Activated naive CD4-positive, alpha-beta T cell treated with anti-CD3 and anti-CD28 coated beads for 36 hours (primary cell): ENCODE results near the gene PWP2. TPM values are rescaled to one million over a fixed set of nuclear protein-coding genes. Genes with fewer than 3 reads are reported as not detected.
"Not testable (repeated sequence)": the region's sequence is repeated elsewhere in the genome, so short reads cannot be mapped to it uniquely, and the experiment has no call there.

ENCODE experiments used
- CTCF ChIA-PET: fragments of 350-600 bp; sonication (Branson Sonifier 250); formaldehyde crosslinking; loops from one replicate; lab custom pipeline; 2021; ENCODE audit warnings: antibody characterized with exemption; lab: Charles Lee
- DNase-seq: peaks from one replicate; pipeline ENCODE4 v3.0.0-alpha.2; 2020
- H3K27ac Mint-ChIP-seq: one replicate; pipeline ENCODE4 v1.8.0; 2021; ENCODE audit warnings: mild to moderate bottlenecking, mixed read lengths
- H3K27me3 Mint-ChIP-seq: one replicate; pipeline ENCODE4 v1.8.0; 2021; ENCODE audit warnings: low read depth, mixed read lengths
- H3K36me3 Mint-ChIP-seq: one replicate; pipeline ENCODE4 v1.8.0; 2021; ENCODE audit warnings: low read depth, mixed read lengths
- H3K4me1 Mint-ChIP-seq: one replicate; pipeline ENCODE4 v1.8.0; 2021; ENCODE audit warnings: low read depth, mixed read lengths
- H3K4me3 Mint-ChIP-seq: one replicate; pipeline ENCODE4 v1.8.0; 2021; ENCODE audit warnings: mild to moderate bottlenecking, moderate library complexity, mixed read lengths
- H3K9me3 Mint-ChIP-seq: one replicate; pipeline ENCODE4 v1.8.0; 2021; ENCODE audit warnings: mixed read lengths
- intact Hi-C: fragments of 100-400 bp; cut with micrococcal nuclease; formaldehyde crosslinking; loops from one replicate; pipeline ENCODE4 v1.15.1; 2023
- total RNA-seq, 2 experiments: library from RNA; stranded (reverse); gene quantifications; one replicate each; pipeline ENCODE4 v1.2.3, GENCODE V29; 2021

The PWP2 gene
- total RNA-seq, 2 experiments from 2014 or later = 29.6 to 30.9 TPM

DNA sequence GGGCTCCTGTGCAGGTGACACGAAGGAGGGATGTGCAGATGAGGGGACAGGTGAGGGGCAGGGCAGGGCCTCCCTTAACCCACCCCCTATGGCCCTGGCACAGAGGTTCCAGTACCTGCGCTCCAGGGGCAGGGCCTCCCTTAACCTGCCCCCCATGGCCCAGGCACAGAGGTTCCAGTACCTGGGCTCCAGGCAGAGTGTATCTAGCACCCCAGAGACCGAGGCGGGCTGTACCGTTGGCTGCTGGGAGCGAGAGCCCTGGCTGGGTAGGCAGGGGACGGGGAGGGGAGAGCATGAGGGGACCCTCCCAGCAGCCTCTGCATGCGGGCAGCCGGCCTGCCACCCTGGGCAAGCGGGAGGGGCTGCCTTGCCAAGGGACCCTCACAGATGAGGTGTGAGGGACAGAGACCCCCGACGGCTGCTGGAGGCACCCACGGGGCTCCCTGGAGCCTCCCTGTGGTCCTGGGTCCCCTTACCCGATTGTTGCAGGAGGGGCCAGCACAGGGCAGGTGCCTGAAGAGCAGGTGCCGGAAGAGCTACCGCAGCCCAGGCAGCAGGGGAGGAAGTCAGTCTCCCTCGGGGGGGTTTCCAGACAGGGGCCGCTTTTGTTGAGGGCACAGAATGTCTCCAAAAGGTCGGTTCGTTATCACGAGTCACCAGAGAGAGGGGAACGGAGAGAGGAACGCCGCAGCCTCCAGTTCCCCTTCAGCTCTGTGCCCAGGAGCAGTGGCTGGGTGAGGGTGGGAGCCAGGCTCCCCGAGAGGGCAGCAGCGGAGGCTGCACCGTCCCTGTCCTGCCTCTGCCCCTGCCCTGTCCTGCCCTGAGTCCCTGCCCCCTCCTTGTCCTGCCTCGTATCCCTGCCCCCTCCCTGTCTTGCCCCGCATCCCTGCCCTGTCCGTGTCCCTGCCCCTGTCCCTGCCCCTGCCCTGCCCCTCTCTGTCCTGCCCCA, 52.4 kb downstream of the PWP2 start:
- intact Hi-C loops, DNase-seq, H3K27me3 Mint-ChIP-seq, CTCF ChIA-PET, H3K36me3 Mint-ChIP-seq, H3K27ac Mint-ChIP-seq, H3K4me1 Mint-ChIP-seq, H3K9me3 Mint-ChIP-seq: not testable (repeated sequence)
- peak overlapping the region; percentile 55 for H3K4me3 Mint-ChIP-seq

DNA sequence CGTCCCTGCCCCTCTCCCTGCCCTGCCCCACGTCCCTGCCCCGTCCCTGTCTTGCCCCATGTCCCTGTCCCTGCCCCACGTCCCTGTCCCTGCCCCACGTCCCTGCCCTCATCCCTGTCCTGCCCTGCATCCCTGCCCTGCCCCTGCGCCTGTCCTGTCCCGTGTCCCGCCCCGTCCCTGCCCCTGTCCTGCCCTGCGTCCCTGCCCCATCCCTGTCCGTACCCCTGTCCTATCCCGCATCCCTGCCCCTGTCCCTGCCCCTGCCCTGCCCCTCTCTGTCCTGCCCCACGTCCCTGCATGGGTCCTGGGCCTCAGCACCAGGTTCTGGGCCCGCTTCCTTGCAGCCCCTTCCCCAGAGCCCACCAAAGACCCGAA, 53.1 kb downstream of the PWP2 start:
- DNase-seq, H3K9me3 Mint-ChIP-seq, H3K36me3 Mint-ChIP-seq, H3K4me3 Mint-ChIP-seq, H3K27ac Mint-ChIP-seq, CTCF ChIA-PET, intact Hi-C loops, H3K4me1 Mint-ChIP-seq, H3K27me3 Mint-ChIP-seq: not testable (repeated sequence)

DNA sequence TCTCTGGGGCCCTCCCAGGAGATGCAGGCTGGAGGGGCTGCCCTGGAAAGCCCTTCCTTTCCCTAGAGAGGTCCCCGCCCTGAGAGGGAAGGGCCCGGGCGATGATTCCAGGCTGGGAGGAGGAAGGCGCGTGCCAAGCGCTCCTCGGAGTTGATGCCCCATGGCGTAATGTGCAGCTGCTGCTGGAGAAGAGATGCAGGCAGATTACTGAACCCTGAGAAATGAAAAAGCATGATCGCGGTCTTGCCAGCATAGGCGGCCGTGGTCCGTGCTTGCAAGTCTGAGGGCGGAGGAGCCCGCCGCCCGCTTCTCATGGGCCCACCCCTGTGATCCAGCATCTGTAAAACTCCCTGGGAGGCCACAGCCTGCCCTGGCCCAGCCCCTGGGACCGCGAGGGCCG, 53.6 kb downstream of the PWP2 start:
- CTCF ChIA-PET, H3K36me3 Mint-ChIP-seq, intact Hi-C loops, H3K9me3 Mint-ChIP-seq, H3K4me1 Mint-ChIP-seq, DNase-seq, H3K27ac Mint-ChIP-seq, H3K27me3 Mint-ChIP-seq, H3K4me3 Mint-ChIP-seq: not testable (repeated sequence)

DNA sequence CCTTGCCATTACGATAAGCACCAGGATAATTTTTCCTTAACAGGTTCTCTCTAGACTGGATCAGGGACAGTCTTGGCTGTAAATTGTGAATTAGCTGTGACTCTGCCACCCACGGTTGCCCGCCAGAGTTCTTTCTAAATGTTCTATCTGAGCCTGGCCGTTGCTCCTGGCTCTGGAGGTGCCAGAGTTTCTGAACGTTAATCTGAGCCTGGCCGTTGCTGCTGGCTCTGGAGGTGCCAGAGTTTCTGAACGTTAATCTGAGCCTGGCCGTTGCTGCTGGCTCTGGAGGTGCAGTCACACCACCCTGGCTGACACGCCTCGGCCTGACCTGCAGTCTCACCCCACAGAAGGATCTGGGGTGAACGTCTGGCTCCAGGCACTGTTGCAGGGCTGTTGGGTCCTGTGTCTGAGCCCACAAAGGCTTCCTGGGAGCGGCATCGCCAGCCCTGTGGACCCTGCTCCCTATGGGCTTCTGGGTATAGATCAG, 56.0 kb downstream of the PWP2 start:
- H3K4me3 Mint-ChIP-seq, H3K36me3 Mint-ChIP-seq, DNase-seq, H3K9me3 Mint-ChIP-seq, intact Hi-C loops, CTCF ChIA-PET, H3K4me1 Mint-ChIP-seq, H3K27ac Mint-ChIP-seq, H3K27me3 Mint-ChIP-seq: not testable (repeated sequence)

DNA sequence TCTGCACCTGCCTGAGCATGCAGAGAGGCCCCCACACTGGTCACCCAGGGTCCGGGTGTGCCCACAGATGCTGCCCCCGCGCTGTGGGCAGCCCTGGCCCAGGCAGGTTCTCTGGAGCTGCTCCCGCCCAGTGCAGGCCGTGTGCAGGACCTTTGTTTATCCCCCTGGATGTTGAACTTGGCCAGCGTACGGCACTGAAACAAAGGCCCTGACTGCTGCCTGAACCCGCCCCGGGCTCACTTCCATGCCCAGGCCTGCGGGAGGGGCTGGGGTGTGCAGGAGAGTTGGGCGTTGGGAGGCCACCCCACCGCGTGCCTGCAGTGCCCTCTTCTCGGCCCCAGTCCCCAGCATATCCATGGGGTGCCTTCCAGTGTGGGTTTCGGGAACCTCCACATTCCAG, 58.7 kb downstream of the PWP2 start:
- H3K4me3 Mint-ChIP-seq, intact Hi-C loops, H3K27ac Mint-ChIP-seq, H3K27me3 Mint-ChIP-seq, DNase-seq, H3K4me1 Mint-ChIP-seq, H3K36me3 Mint-ChIP-seq, H3K9me3 Mint-ChIP-seq, CTCF ChIA-PET: not testable (repeated sequence)

DNA sequence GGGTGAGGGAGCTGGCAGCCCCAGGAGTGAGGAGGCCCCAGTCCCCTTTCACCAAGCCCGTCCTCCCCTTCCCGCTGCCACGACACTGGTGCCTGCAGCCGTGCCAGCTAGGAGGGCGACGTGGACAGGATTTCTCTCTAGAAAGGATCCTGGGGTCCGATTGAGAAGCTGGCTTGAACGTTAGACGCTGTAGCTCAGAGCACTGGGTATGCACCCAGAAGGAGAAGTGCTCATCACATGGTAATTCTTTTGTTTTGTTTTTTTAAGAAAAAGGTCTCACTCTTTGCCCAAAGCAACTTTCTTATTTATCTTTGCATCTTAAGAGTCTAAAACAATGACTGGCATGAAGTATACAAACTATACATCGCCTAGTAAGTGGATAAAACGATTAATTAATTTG, 60.3 kb downstream of the PWP2 start:
- H3K9me3 Mint-ChIP-seq, H3K27ac Mint-ChIP-seq, H3K4me3 Mint-ChIP-seq, DNase-seq, intact Hi-C loops, H3K27me3 Mint-ChIP-seq, CTCF ChIA-PET, H3K4me1 Mint-ChIP-seq, H3K36me3 Mint-ChIP-seq: not testable (repeated sequence)

DNA sequence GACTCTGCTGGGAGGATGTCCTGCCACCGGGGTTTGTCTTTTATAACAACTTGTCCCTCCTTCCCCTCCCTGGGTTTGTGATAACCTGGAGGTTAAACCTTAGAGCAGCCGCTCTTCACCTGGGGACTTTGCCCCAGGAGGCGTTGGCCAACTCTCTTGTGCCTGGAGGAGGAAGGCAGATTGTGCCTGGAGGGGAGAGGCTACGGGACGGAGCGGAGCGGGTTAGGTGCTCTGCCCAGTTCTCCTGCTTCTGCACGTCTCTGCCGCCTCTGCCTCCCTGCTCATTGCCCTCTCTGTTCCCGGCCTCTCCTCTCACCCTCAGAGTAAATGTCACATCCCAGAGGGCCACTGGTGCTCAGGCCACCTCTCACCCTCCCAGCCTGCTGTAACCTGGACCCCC, 63.1 kb downstream of the PWP2 start:
- H3K27me3 Mint-ChIP-seq, H3K4me3 Mint-ChIP-seq, CTCF ChIA-PET, H3K9me3 Mint-ChIP-seq, intact Hi-C loops, DNase-seq, H3K4me1 Mint-ChIP-seq, H3K27ac Mint-ChIP-seq, H3K36me3 Mint-ChIP-seq: not testable (repeated sequence)

DNA sequence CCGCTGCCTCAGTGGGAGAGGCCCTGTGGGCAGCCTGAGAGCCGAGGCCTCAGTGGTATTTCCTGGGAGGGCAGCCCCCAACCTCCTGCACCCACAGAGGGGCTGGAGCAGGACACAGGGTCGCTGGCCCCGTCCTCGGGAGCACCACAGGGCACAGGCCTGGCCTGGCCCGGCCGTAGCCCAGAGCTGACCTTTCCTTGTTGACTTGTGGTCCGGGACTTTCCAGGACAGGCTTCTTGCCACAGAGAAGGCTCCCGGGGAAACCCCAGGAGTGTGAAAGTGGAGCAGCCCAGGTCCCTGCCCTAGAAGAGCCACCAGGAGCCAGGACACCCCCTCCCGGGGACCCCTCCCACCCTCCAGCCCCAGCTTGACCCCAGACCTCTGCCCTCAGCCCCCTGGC, 63.7 kb downstream of the PWP2 start:
- CTCF ChIA-PET, H3K4me1 Mint-ChIP-seq, H3K27ac Mint-ChIP-seq, DNase-seq, H3K27me3 Mint-ChIP-seq, H3K36me3 Mint-ChIP-seq, H3K4me3 Mint-ChIP-seq, H3K9me3 Mint-ChIP-seq, intact Hi-C loops: not testable (repeated sequence)

DNA sequence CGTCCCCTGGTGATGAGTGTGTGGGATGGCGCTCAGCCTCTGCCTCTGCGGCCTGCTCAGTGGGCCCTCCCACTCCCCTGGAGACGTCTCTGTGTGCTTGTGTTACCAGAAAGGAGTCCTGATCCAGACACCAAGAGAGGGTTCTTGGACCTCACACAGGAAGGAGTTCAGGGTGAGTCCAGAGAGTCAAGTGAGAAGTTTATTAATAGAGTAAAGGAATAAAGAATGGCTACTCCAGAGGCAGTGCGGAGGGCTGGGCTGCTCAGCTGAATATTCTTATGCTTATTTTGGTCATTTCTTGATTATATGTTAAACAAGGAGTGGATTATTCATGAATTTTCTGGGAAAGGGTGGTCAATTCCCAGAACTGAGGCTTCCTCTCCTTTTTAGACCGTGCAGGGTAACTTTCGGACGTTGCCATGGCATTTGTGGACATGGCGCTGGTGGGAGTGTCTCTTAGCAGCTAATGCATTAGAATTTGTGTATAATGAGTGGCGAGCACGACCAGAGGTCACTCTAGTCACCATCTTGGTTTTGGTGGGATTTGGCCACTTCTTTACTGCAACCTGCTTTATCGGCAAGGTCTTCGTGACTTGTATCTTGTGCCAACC, 64.9 kb downstream of the PWP2 start:
- intact Hi-C loops, DNase-seq, H3K4me3 Mint-ChIP-seq, H3K27me3 Mint-ChIP-seq, CTCF ChIA-PET, H3K4me1 Mint-ChIP-seq, H3K27ac Mint-ChIP-seq, H3K36me3 Mint-ChIP-seq, H3K9me3 Mint-ChIP-seq: not testable (repeated sequence)

DNA sequence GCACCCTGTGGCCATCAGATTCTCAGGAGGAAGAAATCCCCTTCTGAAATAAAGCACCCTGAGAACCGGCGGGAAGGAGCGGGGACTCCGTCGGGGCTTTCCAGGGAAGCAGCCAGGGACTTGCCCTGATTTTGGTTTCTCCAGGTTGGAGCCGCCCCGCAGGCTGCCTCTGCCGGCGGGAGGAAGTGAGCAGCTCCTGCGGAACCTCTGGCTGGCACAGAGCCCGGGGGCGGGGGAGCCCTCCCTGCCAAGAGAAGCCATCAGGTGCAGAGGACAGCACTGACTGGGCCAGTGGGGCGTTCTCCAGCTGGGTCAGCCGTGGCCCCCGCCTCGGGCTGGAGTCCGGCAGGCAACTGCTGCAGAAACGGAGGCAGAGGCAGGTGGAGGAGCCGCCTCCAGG, 65.5 kb downstream of the PWP2 start:
- H3K4me3 Mint-ChIP-seq, H3K4me1 Mint-ChIP-seq, H3K9me3 Mint-ChIP-seq, DNase-seq, H3K36me3 Mint-ChIP-seq, H3K27me3 Mint-ChIP-seq, intact Hi-C loops, H3K27ac Mint-ChIP-seq, CTCF ChIA-PET: not testable (repeated sequence)

DNA sequence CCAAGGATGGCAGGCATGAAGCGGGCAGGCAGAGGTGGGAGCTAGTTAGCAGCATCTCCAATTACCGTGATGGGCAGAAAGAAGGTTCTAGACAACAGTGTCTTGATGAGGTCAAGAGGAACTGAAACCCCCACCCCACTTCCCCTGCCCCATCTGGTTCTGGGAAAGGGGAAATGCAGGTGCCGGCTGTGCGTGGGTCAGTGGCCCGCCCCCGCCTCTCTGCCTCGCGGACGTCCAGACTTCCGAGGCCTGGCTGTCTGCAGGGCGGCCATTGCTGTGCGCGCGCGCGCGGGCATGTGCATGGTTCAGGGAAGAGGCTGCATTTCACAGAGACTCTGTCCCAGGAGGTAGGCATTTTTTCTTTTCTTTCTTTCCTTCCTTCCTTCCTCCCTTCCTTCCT, 68.0 kb downstream of the PWP2 start:
- CTCF ChIA-PET, H3K4me3 Mint-ChIP-seq, H3K9me3 Mint-ChIP-seq, H3K36me3 Mint-ChIP-seq, H3K27ac Mint-ChIP-seq, H3K27me3 Mint-ChIP-seq, DNase-seq, H3K4me1 Mint-ChIP-seq, intact Hi-C loops: not testable (repeated sequence)

DNA sequence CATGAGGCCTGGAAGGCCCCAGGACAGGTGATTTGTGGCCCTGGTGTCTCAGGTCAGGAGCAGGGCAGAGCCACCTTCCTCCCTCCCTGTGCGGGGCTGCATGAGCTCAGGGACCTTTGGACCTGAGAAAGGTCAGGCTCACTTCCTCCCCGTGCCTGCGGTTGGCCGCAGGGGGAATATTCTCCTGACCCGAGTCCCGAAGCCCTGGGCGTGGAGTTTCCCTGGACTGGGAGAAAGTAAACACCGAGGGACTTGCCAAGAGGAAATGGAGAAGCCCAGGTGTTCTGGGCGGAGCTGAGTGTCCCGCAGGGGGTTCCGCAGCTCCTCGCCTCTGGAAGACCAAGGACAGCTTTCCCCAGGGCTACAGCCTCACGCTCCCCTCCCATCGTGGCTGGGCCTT, 68.9 kb downstream of the PWP2 start:
- DNase-seq, H3K36me3 Mint-ChIP-seq, H3K27me3 Mint-ChIP-seq, H3K27ac Mint-ChIP-seq, H3K4me1 Mint-ChIP-seq, H3K9me3 Mint-ChIP-seq, CTCF ChIA-PET, H3K4me3 Mint-ChIP-seq, intact Hi-C loops: not testable (repeated sequence)
